ENCODE measurements around the gene MAML2. TPM values are rescaled to one million over a fixed set of nuclear protein-coding genes. Genes with fewer than 3 reads are reported as not detected.

The MAML2 gene
- total and polyA plus RNA-seq, 2 of the 8 experiments (the other 6 are each of a cell fraction or from before 2014, with no cell fraction given) = 3.8 to 6.6 TPM

- H2BK5ac ChIP-seq (ENCODE audit: low read depth, low read length) = no peak overlapping the region
- H3K27me3 ChIP-seq (replicated peaks in 1 of 4; ENCODE audit: control insufficient read depth in 3 of 4, extremely low read depth in 1 of 4, insufficient read depth in 3 of 4, low read length in 3 of 4) = no peaks in the 10 kb centered on the region
- H3K4me3 ChIP-seq (ENCODE audit: extremely low read depth in 1 of 4, insufficient read depth in 2 of 4, low read depth in 3 of 4, low read length in 4 of 4) = no peak overlapping the region
- no peak overlapping the region for H3K4ac ChIP-seq (replicated peaks; ENCODE audit: insufficient read length, low read depth, low read length)
- no peak overlapping the region for H3K23ac ChIP-seq (ENCODE audit: insufficient read length)
- no peak overlapping the region for H2AFZ ChIP-seq (ENCODE audit: low read length)
- POLR2A ChIA-PET (ENCODE audit: partially characterized antibody) = no interaction called here
- no peaks in the 10 kb centered on the region for H3K23me2 ChIP-seq (ENCODE audit: low read depth, low read length)
- no peak overlapping the region for H3K4me2 ChIP-seq (ENCODE audit: insufficient read depth in 1 of 2, low read depth in 2 of 2, low read length in 2 of 2)
- no peak overlapping the region for H3K18ac ChIP-seq (ENCODE audit: extremely low read depth, low read length)
- no peaks in the 10 kb centered on the region for H4K20me1 ChIP-seq (replicated peaks in 1 of 2; ENCODE audit: control insufficient read depth in 1 of 2, insufficient read depth in 2 of 2, low read length in 2 of 2)
- no peak overlapping the region for H2BK120ac ChIP-seq (replicated peaks; ENCODE audit: low read depth, low read length)
- H2BK15ac ChIP-seq (ENCODE audit: low read length) = no peak overlapping the region
- H3K79me2 ChIP-seq (ENCODE audit: control insufficient read depth in 1 of 2, insufficient read depth in 2 of 2, low read length in 2 of 2) = no peaks in the 10 kb centered on the region
- H2BK20ac ChIP-seq (ENCODE audit: low read length) = no peak overlapping the region
- no peak overlapping the region for H3K9ac ChIP-seq (replicated peaks in 1 of 4; ENCODE audit: extremely low read depth in 1 of 4, low read depth in 3 of 4, low read length in 3 of 4)
- TF ChIP-seq JUND (IDR thresholded peaks at IDR 0.05; ENCODE audit: low read length) = no peak
- TF ChIP-seq JUN (IDR thresholded peaks at IDR 0.05; ENCODE audit: low read depth, low read length) = no peak
- no peak for TF ChIP-seq RNF2 (IDR thresholded peaks at IDR 0.05; ENCODE audit: borderline replicate concordance, low read depth, low read length, missing control alignments, poor library complexity, severe bottlenecking)
- no peak for TF ChIP-seq GABPA (IDR thresholded peaks at IDR 0.05; ENCODE audit: borderline replicate concordance, insufficient read depth, low read length)
- CTCF ChIA-PET (ENCODE audit: partially characterized antibody) = interaction anchor here (0.9 to 1.9 kb wide), 3 partner anchors 193 to 344 kb away, joined by 3 to 7 read pairs (median 4); partner anchors contain the start of gene MAML2
- no peak overlapping the region for H3K56ac ChIP-seq (replicated peaks; ENCODE audit: insufficient read length, low read depth, low read length)
- FAIRE-seq (no peak), DNase-seq (ENCODE audit: low read depth in 1 of 2, low spot score in 2 of 2) (no peak)
- 95% methylated on average over 2 of the region's 2 CpGs; no CpG with 5 or more reads in 1 of the 2 experiments for WGBS, 2 experiments (ENCODE audit: extremely low coverage in 1 of 2, insufficient coverage in 1 of 2, insufficient read length in 1 of 2, insufficient replicate concordance in 2 of 2, low coverage in 1 of 2, low lambda C conversion rate in 2 of 2, missing lambda C conversion rate in 1 of 2)
- peaks cover 2 to 7% (median 4%) of the 10 kb centered on the region in 4 experiments; a peak in 5 of 7 replicates for H3K4me1 ChIP-seq (replicated peaks in 1 of 4; ENCODE audit: control insufficient read depth in 3 of 4, insufficient read depth in 4 of 4, low read length in 3 of 4)
- no peaks in the 10 kb centered on the region for H3K9me3 ChIP-seq (ENCODE audit: insufficient read depth in 2 of 2, low read depth in 1 of 2, low read length in 1 of 2)
- H2AK5ac ChIP-seq (ENCODE audit: low read depth, low read length) = no peak overlapping the region
- H4K91ac ChIP-seq (replicated peaks; ENCODE audit: insufficient read length, low read length) = no peak overlapping the region
- H2BK12ac ChIP-seq (ENCODE audit: low read depth, low read length) = no peak overlapping the region
- H3K14ac ChIP-seq (ENCODE audit: insufficient read length) = no peak overlapping the region
- no peak overlapping the region for H4K8ac ChIP-seq (ENCODE audit: extremely low read depth, insufficient read depth, low read length)
- H4K5ac ChIP-seq (ENCODE audit: insufficient read length, low read depth, low read length) = no peak overlapping the region
- no peaks in the 10 kb centered on the region for H3K79me1 ChIP-seq (ENCODE audit: low read depth, low read length)
- no peaks in the 10 kb centered on the region for H3K36me3 ChIP-seq (ENCODE audit: control insufficient read depth in 2 of 4, insufficient read depth in 4 of 4, low read length in 3 of 4)
- no peak overlapping the region for H3K27ac ChIP-seq (ENCODE audit: low read depth, low read length)
Observed at GRCh38 chr11:96049426-96049825, 293.6 kb downstream of the MAML2 start.
